PC-9 (cell line): ENCODE measurements around the gene CEP112. TPM values are rescaled to one million over a fixed set of nuclear protein-coding genes. Genes with fewer than 3 reads are reported as not detected.
"Not testable (repeated sequence)": the region's sequence is repeated elsewhere in the genome, so short reads cannot be mapped to it uniquely, and the experiment has no call there.

Experiments used
- BruUV-seq: library from RNA; stranded (reverse); fragments of 400-500 nt; replicated peaks from 2 replicates; lab custom pipeline; 2021; lab: Mats Ljungman, UMichigan
- CTCF ChIA-PET: fragments of 300-600 bp; sonication (Branson Sonifier 250); formaldehyde crosslinking; loops from one replicate; lab custom pipeline; 2022; ENCODE audit warnings: antibody characterized with exemption; lab: Charles Lee
- POLR2A ChIA-PET: fragments of 300-600 bp; sonication (Branson Sonifier 250); formaldehyde crosslinking; loops from one replicate; lab custom pipeline; 2022; ENCODE audit warnings: antibody characterized with exemption; ENCODE audit not compliant: unreplicated experiment; lab: Charles Lee
- DNase-seq, 2 experiments: peaks; one replicate each; pipeline versions ENCODE4 v3.0.0 to v3.0.0-alpha.2; 2015 to 2022; ENCODE audit warnings: mixed read lengths in 1 of 2
- H2AFZ ChIP-seq: fragments of 200-600 bp; sonication (generic); 2 replicates; pipeline ENCODE4 v1.8.1; 2017; ENCODE audit warnings: antibody characterized with exemption
- H3F3A ChIP-seq: fragments of 200-600 bp; sonication (generic); 2 replicates; pipeline ENCODE4 v1.8.1; 2017; ENCODE audit warnings: antibody characterized with exemption, mild to moderate bottlenecking, low read depth; ENCODE audit not compliant: insufficient read depth
- H3K27ac ChIP-seq: fragments of 200-600 bp; sonication (generic); 2 replicates; pipeline ENCODE4 v1.6.1; 2016; ENCODE audit warnings: mixed run types
- H3K27me3 ChIP-seq: fragments of 200-600 bp; sonication (generic); 2 replicates; pipeline ENCODE4 v1.6.1; 2016; ENCODE audit warnings: low read depth, mixed run types; ENCODE audit not compliant: insufficient read depth
- H3K36me3 ChIP-seq: fragments of 200-600 bp; sonication (generic); 2 replicates; pipeline ENCODE4 v1.6.1; 2016; ENCODE audit warnings: low read depth, mixed run types
- H3K4me1 ChIP-seq: fragments of 200-600 bp; sonication (generic); replicated peaks from 2 replicates; pipeline ENCODE4 v1.6.1; 2016; ENCODE audit warnings: mixed run types; ENCODE audit not compliant: insufficient read depth
- H3K4me2 ChIP-seq: fragments of 200-600 bp; sonication (generic); 2 replicates; pipeline ENCODE4 v1.6.1; 2017; ENCODE audit warnings: mixed run types
- H3K4me3 ChIP-seq: fragments of 200-600 bp; sonication (generic); 2 replicates; pipeline ENCODE4 v1.6.1; 2016; ENCODE audit warnings: mixed run types
- H3K79me2 ChIP-seq: fragments of 200-600 bp; sonication (generic); 2 replicates; pipeline ENCODE4 v1.6.1; 2017; ENCODE audit warnings: low read depth, mixed run types
- H3K9me2 ChIP-seq: fragments of 200-600 bp; sonication (generic); 2 replicates; pipeline ENCODE4 v1.8.1; 2017; ENCODE audit warnings: mild to moderate bottlenecking; ENCODE audit not compliant: insufficient read depth
- H3K9me3 ChIP-seq: fragments of 200-600 bp; sonication (generic); 2 replicates; pipeline ENCODE4 v1.8.1; 2016; ENCODE audit warnings: low read depth; ENCODE audit not compliant: insufficient read depth
- H4K20me1 ChIP-seq: fragments of 200-600 bp; sonication (generic); 2 replicates; pipeline ENCODE4 v1.8.1; 2017; ENCODE audit not compliant: insufficient read depth
- EZH2 ChIP-seq: fragments of 200-600 bp; sonication (generic); IDR thresholded peaks from 2 replicates; pipeline ENCODE4 v1.8.0; 2017; ENCODE audit warnings: antibody characterized with exemption, low read depth
- intact Hi-C: fragments of 100-400 bp; cut with micrococcal nuclease; formaldehyde crosslinking; loops from one replicate; pipeline ENCODE4 v1.10.0; 2022; ENCODE audit not compliant: unreplicated experiment
- total RNA-seq: library from RNA; stranded (reverse); gene quantifications from 2 replicates; pipeline ENCODE4 v1.2.3, GENCODE V29; 2021
- TF ChIP-seq, protein P1 (sequence below): fragments of 200-600 bp; sonication (generic); conservative IDR thresholded peaks from 2 replicates; pipeline ENCODE4 v1.6.1; 2017; ENCODE audit warnings: mixed run types, antibody characterized with exemption, mild to moderate bottlenecking, moderate library complexity

Gene CEP112
- total RNA-seq, 1 experiment from 2014 or later: 4.3 TPM

DNA sequence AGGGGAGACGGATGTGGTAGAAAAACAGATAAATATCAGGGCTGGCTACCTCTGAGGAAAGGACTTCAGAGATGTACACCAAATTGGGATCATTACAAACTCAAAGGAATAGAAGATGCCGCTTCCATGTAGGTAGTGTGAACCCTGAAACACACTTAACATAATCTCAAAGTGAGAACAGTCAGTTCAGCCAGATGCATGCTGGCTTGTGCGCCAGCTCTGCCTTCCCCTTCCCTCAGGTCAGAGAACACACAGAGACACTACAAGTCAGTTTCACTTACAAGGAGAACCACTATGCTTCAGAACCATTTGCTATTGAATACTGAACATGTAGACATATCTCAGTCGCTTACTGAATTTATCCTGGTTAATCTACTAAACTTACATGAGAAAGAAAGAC lies 454.5 kb downstream of the CEP112 start:
- Histone ChIP-seq H3K27ac (no peak overlapping the region), H3K27me3 (no peaks in the 10 kb centered on the region), H3K4me2 (no peak overlapping the region), H3K36me3 (no peaks in the 10 kb centered on the region), H3K4me3 (no peak overlapping the region), H3K79me2 (no peaks in the 10 kb centered on the region), H3K9me2 (no peaks in the 10 kb centered on the region), H4K20me1 (no peaks in the 10 kb centered on the region), H3K4me1 (no peaks in the 10 kb centered on the region), H2AFZ (no peak overlapping the region), H3K9me3 (no peaks in the 10 kb centered on the region), H3F3A (no peaks in the 10 kb centered on the region)
- BruUV-seq: no TSS peak
- DNase-seq: no peak
- intact Hi-C loops: no loop called here
- ChIA-PET CTCF (no interaction called here), POLR2A (no interaction called here)
- TF ChIP-seq, protein P1, sequence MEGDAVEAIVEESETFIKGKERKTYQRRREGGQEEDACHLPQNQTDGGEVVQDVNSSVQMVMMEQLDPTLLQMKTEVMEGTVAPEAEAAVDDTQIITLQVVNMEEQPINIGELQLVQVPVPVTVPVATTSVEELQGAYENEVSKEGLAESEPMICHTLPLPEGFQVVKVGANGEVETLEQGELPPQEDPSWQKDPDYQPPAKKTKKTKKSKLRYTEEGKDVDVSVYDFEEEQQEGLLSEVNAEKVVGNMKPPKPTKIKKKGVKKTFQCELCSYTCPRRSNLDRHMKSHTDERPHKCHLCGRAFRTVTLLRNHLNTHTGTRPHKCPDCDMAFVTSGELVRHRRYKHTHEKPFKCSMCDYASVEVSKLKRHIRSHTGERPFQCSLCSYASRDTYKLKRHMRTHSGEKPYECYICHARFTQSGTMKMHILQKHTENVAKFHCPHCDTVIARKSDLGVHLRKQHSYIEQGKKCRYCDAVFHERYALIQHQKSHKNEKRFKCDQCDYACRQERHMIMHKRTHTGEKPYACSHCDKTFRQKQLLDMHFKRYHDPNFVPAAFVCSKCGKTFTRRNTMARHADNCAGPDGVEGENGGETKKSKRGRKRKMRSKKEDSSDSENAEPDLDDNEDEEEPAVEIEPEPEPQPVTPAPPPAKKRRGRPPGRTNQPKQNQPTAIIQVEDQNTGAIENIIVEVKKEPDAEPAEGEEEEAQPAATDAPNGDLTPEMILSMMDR: no peak
- no peak for TF ChIP-seq EZH2

DNA sequence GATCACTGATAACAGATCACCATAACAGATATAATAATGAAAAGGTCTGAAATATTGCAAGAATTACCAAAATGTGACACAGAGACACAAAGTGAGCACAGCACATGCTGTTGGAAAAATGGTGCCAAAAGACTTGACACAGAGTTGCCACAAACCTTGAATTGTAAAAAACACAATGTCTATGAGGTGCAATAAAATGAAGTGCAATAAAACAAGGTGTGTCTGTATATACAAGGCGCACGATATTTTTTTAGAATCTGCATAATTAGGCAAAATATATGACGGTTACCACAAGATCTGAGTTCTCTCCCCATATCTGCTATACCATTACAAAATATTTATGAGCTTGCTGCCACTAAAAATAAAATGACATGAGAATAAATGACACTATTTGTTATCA lies 458.6 kb downstream of the CEP112 start:
- H3F3A ChIP-seq: no peaks in the 10 kb centered on the region
- no peaks in the 10 kb centered on the region for H3K9me3 ChIP-seq

DNA sequence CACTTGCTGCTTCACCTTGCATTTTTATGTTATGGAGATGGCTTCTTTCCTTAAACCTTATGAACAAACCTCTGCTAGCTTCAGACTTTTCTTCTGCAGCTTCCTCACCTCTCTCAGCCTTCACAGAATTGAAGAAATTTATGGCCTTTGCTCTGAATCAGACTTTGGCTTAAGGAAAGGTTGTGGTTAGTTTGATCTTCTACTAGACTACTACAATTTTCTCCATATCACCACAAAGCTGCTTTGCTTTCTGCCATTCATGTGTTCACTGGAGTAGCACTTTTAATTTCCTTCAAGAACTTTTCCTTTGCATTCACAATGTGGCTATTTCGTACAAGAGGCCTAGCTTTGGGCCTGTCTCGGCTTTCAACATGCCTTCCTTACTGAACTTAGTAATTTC lies 459.3 kb downstream of the CEP112 start:
- H3K9me2 ChIP-seq, H3K4me2 ChIP-seq, BruUV-seq, H3K79me2 ChIP-seq, H4K20me1 ChIP-seq, H3K4me1 ChIP-seq, H3K27me3 ChIP-seq, H3K27ac ChIP-seq, intact Hi-C loops, H3F3A ChIP-seq, POLR2A ChIA-PET, H3K4me3 ChIP-seq, DNase-seq, CTCF ChIA-PET, H3K9me3 ChIP-seq, H2AFZ ChIP-seq, H3K36me3 ChIP-seq: not testable (repeated sequence)

More for the DNA sequence above, 458.6 kb downstream of the CEP112 start:
- ChIA-PET CTCF (no interaction called here), POLR2A (no interaction called here)
- no peak for TF ChIP-seq EZH2
- no peak overlapping the region for H3K4me2 ChIP-seq
- intact Hi-C loops: no loop called here
- no peaks in the 10 kb centered on the region for H4K20me1 ChIP-seq
- H3K9me2 ChIP-seq: no peaks in the 10 kb centered on the region
- no peak overlapping the region for H3K4me3 ChIP-seq
- no peaks in the 10 kb centered on the region for H3K4me1 ChIP-seq
- no peaks in the 10 kb centered on the region for H3K27me3 ChIP-seq
- no TSS peak for BruUV-seq
- DNase-seq: no peak
- no peaks in the 10 kb centered on the region for H3K36me3 ChIP-seq
- no peaks in the 10 kb centered on the region for H3K79me2 ChIP-seq
- no peak overlapping the region for H2AFZ ChIP-seq
- no peak overlapping the region for H3K27ac ChIP-seq

DNA sequence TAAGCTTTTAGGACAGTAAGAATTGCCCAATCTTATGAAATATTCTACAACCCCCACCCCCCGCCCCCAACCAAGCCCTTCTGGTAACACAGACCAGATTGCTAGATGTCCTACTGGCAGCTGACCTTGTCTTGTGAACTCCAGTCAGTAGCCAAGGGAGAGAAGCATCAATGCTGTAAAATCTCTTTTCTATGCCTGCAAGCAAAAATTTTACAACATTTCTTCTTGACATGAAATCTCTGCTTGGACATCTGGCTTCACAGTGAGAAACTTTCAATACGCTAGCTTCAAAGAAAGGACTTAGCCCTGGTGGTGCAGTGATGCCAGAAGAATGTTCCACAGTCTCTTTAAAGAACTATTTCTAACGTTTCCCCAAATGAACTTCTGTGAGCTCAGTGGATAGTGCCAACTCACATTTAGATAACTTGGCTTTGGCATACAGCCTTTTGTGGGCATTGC lies 461.2 kb downstream of the CEP112 start:
- CTCF ChIA-PET: no interaction called here
- intact Hi-C loops: no loop called here
- POLR2A ChIA-PET: no interaction called here

More for the DNA sequence above, 461.2 kb downstream of the CEP112 start:
- TF ChIP-seq, protein P1: no peak
- TF ChIP-seq EZH2: no peak
- Histone ChIP-seq H3K27ac (no peak overlapping the region), H3K9me2 (no peaks in the 10 kb centered on the region), H4K20me1 (no peaks in the 10 kb centered on the region), H3K4me2 (no peak overlapping the region), H3K27me3 (no peaks in the 10 kb centered on the region), H3F3A (no peaks in the 10 kb centered on the region), H3K36me3 (no peaks in the 10 kb centered on the region), H3K4me3 (no peak overlapping the region), H2AFZ (no peak overlapping the region), H3K79me2 (no peaks in the 10 kb centered on the region), H3K9me3 (no peaks in the 10 kb centered on the region), H3K4me1 (no peaks in the 10 kb centered on the region)
- no peak for DNase-seq
- BruUV-seq: no TSS peak
